ENCODE measurements around the gene CABP2. TPM values are rescaled to one million over a fixed set of nuclear protein-coding genes. Genes with fewer than 3 reads are reported as not detected.

Gene CABP2
- total RNA-seq, 3 donors from 2014 or later (not counting 1 experiment from before 2014, with no cell fraction given): not detected

DNA sequence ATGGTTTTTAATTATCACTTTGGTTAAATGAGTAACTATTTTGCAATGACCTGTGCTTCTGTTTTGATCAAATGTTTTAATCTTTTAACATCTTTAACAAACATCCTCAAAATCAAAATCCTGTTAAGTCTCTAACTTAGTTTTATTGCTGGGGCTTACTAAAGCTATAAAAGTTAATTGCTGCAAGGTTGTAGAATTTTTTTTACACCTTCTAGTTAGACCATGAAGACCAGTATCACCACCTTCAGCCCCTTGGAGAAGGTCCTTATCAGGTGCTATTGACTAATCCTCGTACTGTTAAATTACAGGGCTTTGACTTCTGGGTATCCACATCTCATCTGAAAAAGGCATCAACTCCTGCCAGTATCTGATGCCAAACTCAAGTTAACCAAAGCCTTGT lies 12.3 kb upstream of the CABP2 start:
- peaks cover 6 to 7% of the 10 kb centered on the region in 2 donors for H3K27me3 Mint-ChIP-seq (ENCODE audit: low read depth in 2 of 2)
- H3K4me1 Mint-ChIP-seq: no peaks in the 10 kb centered on the region
- TF ChIP-seq, protein P1, sequence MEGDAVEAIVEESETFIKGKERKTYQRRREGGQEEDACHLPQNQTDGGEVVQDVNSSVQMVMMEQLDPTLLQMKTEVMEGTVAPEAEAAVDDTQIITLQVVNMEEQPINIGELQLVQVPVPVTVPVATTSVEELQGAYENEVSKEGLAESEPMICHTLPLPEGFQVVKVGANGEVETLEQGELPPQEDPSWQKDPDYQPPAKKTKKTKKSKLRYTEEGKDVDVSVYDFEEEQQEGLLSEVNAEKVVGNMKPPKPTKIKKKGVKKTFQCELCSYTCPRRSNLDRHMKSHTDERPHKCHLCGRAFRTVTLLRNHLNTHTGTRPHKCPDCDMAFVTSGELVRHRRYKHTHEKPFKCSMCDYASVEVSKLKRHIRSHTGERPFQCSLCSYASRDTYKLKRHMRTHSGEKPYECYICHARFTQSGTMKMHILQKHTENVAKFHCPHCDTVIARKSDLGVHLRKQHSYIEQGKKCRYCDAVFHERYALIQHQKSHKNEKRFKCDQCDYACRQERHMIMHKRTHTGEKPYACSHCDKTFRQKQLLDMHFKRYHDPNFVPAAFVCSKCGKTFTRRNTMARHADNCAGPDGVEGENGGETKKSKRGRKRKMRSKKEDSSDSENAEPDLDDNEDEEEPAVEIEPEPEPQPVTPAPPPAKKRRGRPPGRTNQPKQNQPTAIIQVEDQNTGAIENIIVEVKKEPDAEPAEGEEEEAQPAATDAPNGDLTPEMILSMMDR (IDR thresholded peaks at IDR 0.05): no peak
- intact Hi-C loops (cut with micrococcal nuclease): no loop called here
- no peaks in the 10 kb centered on the region for H3K36me3 Mint-ChIP-seq
- no peaks in the 10 kb centered on the region for H3K4me1 ChIP-seq (ENCODE audit: control insufficient read depth, insufficient read depth, low read length)
- H3K36me3 ChIP-seq (ENCODE audit: control insufficient read depth, insufficient read depth, low read length): no peaks in the 10 kb centered on the region
- DNase-seq (no peak), ATAC-seq (no peak)
- H3K9me3 ChIP-seq (ENCODE audit: control insufficient read depth, insufficient read depth, low read length): no peaks in the 10 kb centered on the region
- H3K4me3 Mint-ChIP-seq: no peak overlapping the region
- no peak overlapping the region for H3K27ac Mint-ChIP-seq
- 91% methylated on average over 1 of the region's 1 CpG for WGBS (ENCODE audit: insufficient coverage)
- peaks cover 0 to 3% of the 10 kb centered on the region in 2 donors for H3K9me3 Mint-ChIP-seq
- H3K4me3 ChIP-seq (ENCODE audit: low read length): no peak overlapping the region
- no peaks in the 10 kb centered on the region for H3K27me3 ChIP-seq (ENCODE audit: control insufficient read depth, insufficient read depth, low read length)
- H3K27ac ChIP-seq (ENCODE audit: low read length): no peak overlapping the region

DNA sequence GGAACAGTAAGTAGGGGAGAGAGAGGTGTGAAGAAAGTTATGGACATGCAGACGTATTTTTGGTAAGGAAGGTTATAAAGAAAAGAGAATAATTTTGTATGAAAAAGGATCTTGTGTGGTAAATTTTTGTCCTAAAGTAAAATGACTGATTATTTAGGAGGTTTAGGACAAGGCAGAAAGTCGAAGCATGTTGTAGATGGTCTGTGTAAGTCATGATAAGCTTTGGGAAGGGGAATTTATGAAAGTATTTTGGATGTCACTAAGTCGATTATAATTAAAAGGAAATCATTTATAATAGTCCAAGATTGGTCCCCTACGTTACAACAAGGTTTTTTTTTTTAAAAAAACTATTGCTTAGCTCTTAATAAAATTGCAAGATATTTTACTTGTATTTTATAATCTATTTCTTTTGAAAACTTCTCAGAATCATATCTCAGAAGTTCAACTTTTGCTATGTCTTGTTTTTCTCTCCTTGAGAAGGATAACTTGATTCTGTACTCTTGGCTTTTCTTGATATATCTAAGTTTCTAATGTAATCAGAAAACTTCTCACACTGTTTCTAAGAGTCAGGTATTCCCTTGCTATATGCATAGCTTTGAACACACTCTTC lies 10.9 kb upstream of the CABP2 start:
- Histone ChIP-seq H3K9me3 (ENCODE audit: control insufficient read depth, insufficient read depth, low read length) (no peaks in the 10 kb centered on the region), H3K27ac (ENCODE audit: low read length) (no peak overlapping the region), H3K4me1 (ENCODE audit: control insufficient read depth, insufficient read depth, low read length) (no peaks in the 10 kb centered on the region), H3K27me3 (ENCODE audit: control insufficient read depth, insufficient read depth, low read length) (no peaks in the 10 kb centered on the region), H3K36me3 (ENCODE audit: control insufficient read depth, insufficient read depth, low read length) (no peaks in the 10 kb centered on the region), H3K4me3 (ENCODE audit: low read length) (no peak overlapping the region)
- intact Hi-C loops (cut with micrococcal nuclease): no loop called here
- DNase-seq (no peak), ATAC-seq (no peak)
- Mint-ChIP-seq H3K27ac (no peak overlapping the region), H3K27me3 (ENCODE audit: low read depth in 2 of 2) (peaks cover 6 to 7% of the 10 kb centered on the region in 2 donors), H3K36me3 (no peaks in the 10 kb centered on the region), H3K4me3 (no peak overlapping the region), H3K9me3 (peaks cover 0 to 3% of the 10 kb centered on the region in 2 donors), H3K4me1 (no peaks in the 10 kb centered on the region)
- TF ChIP-seq, protein P1 (IDR thresholded peaks at IDR 0.05): no peak
- WGBS (ENCODE audit: insufficient coverage): 44% methylated on average over 2 of the region's 4 CpGs

DNA sequence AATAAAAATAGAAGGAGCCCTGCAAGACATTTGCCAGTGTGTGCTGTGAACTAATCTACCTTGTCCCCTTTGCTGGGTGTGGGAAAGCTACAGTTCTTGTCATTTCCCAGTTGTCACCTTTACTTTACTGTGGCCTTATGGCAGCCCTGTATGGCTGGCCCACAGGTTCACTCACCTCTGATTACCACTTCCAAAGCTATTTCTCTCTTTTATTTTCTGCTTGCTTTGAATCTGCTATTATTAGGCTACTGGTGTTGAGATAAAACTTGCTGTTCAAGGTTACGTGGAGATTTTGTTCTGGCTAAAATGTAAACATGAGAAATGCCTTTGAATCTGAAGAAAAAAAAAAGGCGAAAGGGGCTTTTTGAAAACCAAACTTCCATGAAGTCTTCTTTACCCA lies 9.6 kb upstream of the CABP2 start:
- no peaks in the 10 kb centered on the region for H3K4me1 ChIP-seq (ENCODE audit: control insufficient read depth, insufficient read depth, low read length)
- WGBS (ENCODE audit: insufficient coverage): 96% methylated on average over 2 of the region's 2 CpGs
- H3K27me3 Mint-ChIP-seq (ENCODE audit: low read depth in 2 of 2): peaks cover 6 to 7% of the 10 kb centered on the region in 2 donors
- H3K4me1 Mint-ChIP-seq: no peaks in the 10 kb centered on the region
- H3K9me3 Mint-ChIP-seq: peaks cover 0 to 3% of the 10 kb centered on the region in 2 donors
- H3K4me3 Mint-ChIP-seq: no peak overlapping the region
- DNase-seq (no peak), ATAC-seq (no peak)
- no peak overlapping the region for H3K27ac Mint-ChIP-seq
- H3K36me3 Mint-ChIP-seq: no peaks in the 10 kb centered on the region
- H3K4me3 ChIP-seq (ENCODE audit: low read length): no peak overlapping the region
- H3K9me3 ChIP-seq (ENCODE audit: control insufficient read depth, insufficient read depth, low read length): no peaks in the 10 kb centered on the region
- no peaks in the 10 kb centered on the region for H3K36me3 ChIP-seq (ENCODE audit: control insufficient read depth, insufficient read depth, low read length)
- no peaks in the 10 kb centered on the region for H3K27me3 ChIP-seq (ENCODE audit: control insufficient read depth, insufficient read depth, low read length)
- H3K27ac ChIP-seq (ENCODE audit: low read length): no peak overlapping the region
- intact Hi-C loops (cut with micrococcal nuclease): no loop called here
- TF ChIP-seq, protein P1 (IDR thresholded peaks at IDR 0.05): no peak

DNA sequence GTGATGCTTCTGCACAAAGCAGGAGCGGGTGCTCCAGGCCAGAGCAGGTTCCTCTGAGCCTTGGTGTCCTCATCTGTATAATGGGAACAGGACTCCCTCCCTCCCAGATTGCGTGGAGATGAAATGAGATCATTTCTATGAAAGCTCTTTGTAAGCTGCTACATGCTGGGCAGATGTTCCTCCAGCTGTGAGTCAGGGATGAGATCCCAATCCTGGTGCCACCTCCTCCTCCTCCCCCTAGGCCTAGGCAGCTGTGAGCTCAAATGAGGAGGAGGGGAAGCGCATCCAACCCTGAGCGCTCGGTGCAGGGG lies 7.0 kb upstream of the CABP2 start:
- H3K9me3 ChIP-seq (ENCODE audit: control insufficient read depth, insufficient read depth, low read length): no peaks in the 10 kb centered on the region
- TF ChIP-seq, protein P1 (IDR thresholded peaks at IDR 0.05): no peak
- H3K27me3 ChIP-seq (ENCODE audit: control insufficient read depth, insufficient read depth, low read length): no peaks in the 10 kb centered on the region
- no peak overlapping the region for H3K4me3 Mint-ChIP-seq
- DNase-seq (no peak), ATAC-seq (no peak)
- intact Hi-C loops (cut with micrococcal nuclease): no loop called here
- H3K9me3 Mint-ChIP-seq: peaks cover 0 to 3% of the 10 kb centered on the region in 2 donors
- H3K36me3 ChIP-seq (ENCODE audit: control insufficient read depth, insufficient read depth, low read length): no peaks in the 10 kb centered on the region
- H3K27me3 Mint-ChIP-seq (ENCODE audit: low read depth in 2 of 2): peaks cover 7 to 11% of the 10 kb centered on the region in 2 donors
- 90% methylated on average over 3 of the region's 5 CpGs for WGBS (ENCODE audit: insufficient coverage)
- no peak overlapping the region for H3K27ac ChIP-seq (ENCODE audit: low read length)
- no peaks in the 10 kb centered on the region for H3K4me1 Mint-ChIP-seq
- no peaks in the 10 kb centered on the region for H3K4me1 ChIP-seq (ENCODE audit: control insufficient read depth, insufficient read depth, low read length)
- no peak overlapping the region for H3K4me3 ChIP-seq (ENCODE audit: low read length)
- H3K27ac Mint-ChIP-seq: no peak overlapping the region
- no peaks in the 10 kb centered on the region for H3K36me3 Mint-ChIP-seq
